ENCODE data around the gene DOCK2.
"Not testable (repeated sequence)": the region's sequence is repeated elsewhere in the genome, so short reads cannot be mapped to it uniquely, and the experiment has no call there.

DNA sequence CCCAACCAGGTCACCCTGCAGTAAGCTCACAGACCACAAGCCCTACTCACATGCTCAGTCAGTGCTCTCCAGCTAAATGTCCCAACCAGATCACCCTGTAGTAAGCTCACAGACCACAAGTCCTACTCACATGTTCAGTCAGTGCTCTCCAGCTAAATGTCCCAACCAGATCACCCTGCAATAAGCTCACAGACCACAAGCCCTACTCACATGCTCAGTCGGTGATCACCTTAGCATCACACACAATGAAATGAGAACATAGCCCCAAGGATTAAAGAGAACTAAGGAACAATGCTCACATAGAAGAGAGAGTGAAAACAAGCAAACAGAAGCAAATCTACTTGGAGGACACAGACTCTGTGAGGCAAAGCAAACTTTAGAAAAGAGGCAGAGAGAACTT lies 197.5 kb downstream of the DOCK2 start:
- TF ChIP-seq CTCF (IDR thresholded peaks at IDR 0.05); EZH2 (IDR thresholded peaks at IDR 0.05; ENCODE audit: borderline replicate concordance, insufficient read depth, low read depth, low read length, poor library complexity, severe bottlenecking): not testable (repeated sequence)
